Stomach (tissue), 9 donors: ENCODE measurements around the gene MGME1. TPM values are rescaled to one million over a fixed set of nuclear protein-coding genes. Genes with fewer than 3 reads are reported as not detected.

ENCODE experiments used
- DNase-seq, 2 donors: peaks; one replicate each; pipeline versions ENCODE4 v3.0.0 to v3.0.0-alpha.2; 2013 to 2019
- H3K27ac ChIP-seq, 5 donors: fragments of 200-600 bp in 4 of 5; sonication (generic) in 4 of 5; one replicate each; pipeline ENCODE4 v1.5.1; 2013 to 2019; ENCODE audit warnings: mild to moderate bottlenecking in 1 of 5, moderate library complexity in 1 of 5
- H3K27me3 ChIP-seq, 3 donors: fragments of 200-600 bp; sonication (generic); one replicate each; pipeline ENCODE4 v1.5.1; 2017 to 2019; ENCODE audit warnings: mixed run types in 1 of 3
- H3K36me3 ChIP-seq, 4 donors: fragments of 200-600 bp; sonication (generic); 1 replicate in 3 of 4; 2 replicates in 1 of 4; pipeline ENCODE4 v1.5.1; 2016 to 2019
- H3K4me1 ChIP-seq, 4 donors: fragments of 200-600 bp; sonication (generic); one replicate each; pipeline ENCODE4 v1.5.1; 2016 to 2019
- H3K4me3 ChIP-seq, 4 donors: fragments of 200-600 bp; sonication (generic) in 3 of 4; one replicate each; pipeline ENCODE4 v1.5.1; 2016 to 2019; ENCODE audit warnings: mild to moderate bottlenecking in 1 of 4
- H3K9me3 ChIP-seq, 4 donors: fragments of 200-600 bp; sonication (generic); one replicate each; pipeline ENCODE4 v1.5.1; 2016 to 2019
- EP300 ChIP-seq: sonication (generic); formaldehyde crosslinking; IDR thresholded peaks from one replicate; pipeline ENCODE4 v1.6.1; 2017; ENCODE audit warnings: antibody characterized with exemption
- POLR2A ChIP-seq, 4 donors: fragments of 450-650 bp; IDR thresholded peaks; one replicate each; pipeline ENCODE4 v1.6.1; 2016; ENCODE audit warnings: antibody characterized with exemption in 4 of 4, control low read depth in 2 of 4, mild to moderate bottlenecking in 1 of 4, moderate library complexity in 1 of 4
- POLR2AphosphoS5 ChIP-seq, 3 donors: sonication (generic); formaldehyde crosslinking; IDR thresholded peaks; one replicate each; pipeline ENCODE4 v1.6.1; 2016; ENCODE audit warnings: antibody characterized with exemption in 3 of 3
- WGBS, 5 donors: extraction: QIAGEN DNeasy Blood & Tissue Kit in 3 of 5; methylation state at CpG; one replicate each; pipeline versions ENCODE4 v1.1.5 to v1.1.7; 2013 to 2018; 5-methylcytosine and 5-hydroxymethylcytosine counted together
- intact Hi-C: fragments of 100-400 bp; cut with DNase I; formaldehyde crosslinking; loops from one replicate; pipeline ENCODE4 v1.15.1; 2023; ENCODE audit warnings: low total_unique reads
- polyA plus RNA-seq, 3 donors: library from polyadenylated mRNA; stranded (reverse); fragments of 200-250 nt; gene quantifications; one replicate each; pipeline ENCODE4 v1.2.3, GENCODE V29; 2013
- total RNA-seq, 5 donors: library from RNA; depleted of rRNA; stranded (reverse); fragments of >200 nt; gene quantifications; one replicate each; pipeline versions ENCODE4 v1.1.0 to v1.2.3, GENCODE V29; 2014 to 2016
- TF ChIP-seq, protein P1 (sequence below), 7 experiments: fragments of 450-650 bp in 4 of 7; fragments of 200-600 bp in 3 of 7; sonication (generic) in 3 of 7; IDR thresholded peaks; one replicate each; pipeline ENCODE4 v1.5.1; 2016 to 2019; ENCODE audit warnings: antibody characterized with exemption in 7 of 7, control low read depth in 2 of 7, mild to moderate bottlenecking in 1 of 7
- donor health status: healthy with polysubstance abuse.
- donor health status: Bipolar disorder and iron deficiency.
- donor health status: healthy.

MGME1 gene
- total and polyA plus RNA-seq, 8 donors = 2.3 to 19.1 (median 8.3) TPM

DNA sequence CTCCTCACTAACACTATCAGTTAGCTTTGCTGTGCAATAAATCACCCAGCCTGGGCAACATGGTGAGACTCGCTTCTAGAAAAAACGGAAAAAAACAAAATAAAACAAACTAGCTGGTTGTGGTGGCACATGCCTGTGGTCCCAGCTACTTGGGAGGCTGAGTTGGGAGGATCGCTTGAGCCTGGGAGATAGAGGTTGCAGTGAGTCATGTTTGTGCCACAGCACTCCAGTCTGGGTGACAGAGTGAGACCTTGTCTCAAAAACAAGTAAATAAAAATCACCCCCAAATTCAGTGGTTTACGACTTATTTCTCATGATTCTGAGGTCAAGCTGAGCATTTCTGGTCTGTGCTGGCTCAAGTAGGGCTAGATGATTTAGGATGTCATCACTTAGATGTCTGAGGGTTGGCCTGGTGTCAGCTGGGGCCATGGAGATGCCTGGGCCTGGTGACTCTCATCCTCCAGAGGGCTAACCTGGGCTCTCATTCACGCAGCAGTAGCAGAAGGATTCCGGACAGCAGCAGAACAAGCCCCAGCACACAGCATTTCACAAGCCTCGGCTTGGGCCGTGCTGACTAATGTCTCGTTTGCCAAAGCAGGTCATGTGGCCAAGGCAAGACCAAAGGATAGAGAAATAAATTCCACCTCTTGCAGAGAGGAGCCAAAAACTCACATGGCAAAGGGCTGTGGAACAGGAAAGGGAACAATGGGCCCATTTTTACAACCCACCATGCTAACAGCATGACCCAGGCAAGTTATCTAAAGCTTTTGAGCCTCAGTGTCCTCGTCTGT, 32.5 kb downstream of the MGME1 start:
- TF ChIP-seq, protein P1, sequence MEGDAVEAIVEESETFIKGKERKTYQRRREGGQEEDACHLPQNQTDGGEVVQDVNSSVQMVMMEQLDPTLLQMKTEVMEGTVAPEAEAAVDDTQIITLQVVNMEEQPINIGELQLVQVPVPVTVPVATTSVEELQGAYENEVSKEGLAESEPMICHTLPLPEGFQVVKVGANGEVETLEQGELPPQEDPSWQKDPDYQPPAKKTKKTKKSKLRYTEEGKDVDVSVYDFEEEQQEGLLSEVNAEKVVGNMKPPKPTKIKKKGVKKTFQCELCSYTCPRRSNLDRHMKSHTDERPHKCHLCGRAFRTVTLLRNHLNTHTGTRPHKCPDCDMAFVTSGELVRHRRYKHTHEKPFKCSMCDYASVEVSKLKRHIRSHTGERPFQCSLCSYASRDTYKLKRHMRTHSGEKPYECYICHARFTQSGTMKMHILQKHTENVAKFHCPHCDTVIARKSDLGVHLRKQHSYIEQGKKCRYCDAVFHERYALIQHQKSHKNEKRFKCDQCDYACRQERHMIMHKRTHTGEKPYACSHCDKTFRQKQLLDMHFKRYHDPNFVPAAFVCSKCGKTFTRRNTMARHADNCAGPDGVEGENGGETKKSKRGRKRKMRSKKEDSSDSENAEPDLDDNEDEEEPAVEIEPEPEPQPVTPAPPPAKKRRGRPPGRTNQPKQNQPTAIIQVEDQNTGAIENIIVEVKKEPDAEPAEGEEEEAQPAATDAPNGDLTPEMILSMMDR (IDR thresholded peaks at IDR 0.05) = no peak
- TF ChIP-seq EP300 (no peak), POLR2AphosphoS5 (IDR thresholded peaks at IDR 0.05) (peak in 2 of 3 donors; percentile 25 to 73), POLR2A (IDR thresholded peaks at IDR 0.05) (no peak)
- no peak overlapping the region for H3K4me3 ChIP-seq
- H3K9me3 ChIP-seq = no peaks in the 10 kb centered on the region
- DNase-seq = peak; percentile 16 to 75
- no peaks in the 10 kb centered on the region for H3K27me3 ChIP-seq
- H3K4me1 ChIP-seq = peaks cover 0 to 32% (median 22%) of the 10 kb centered on the region in 4 donors
- 49 to 70% (median 59%) methylated on average over 9 to 10 of the region's 10 CpGs for WGBS, 5 donors
- peak overlapping the region in 3 of 5 donors; percentile 25 to 64 (median 31) for H3K27ac ChIP-seq
- no peaks in the 10 kb centered on the region for H3K36me3 ChIP-seq
- intact Hi-C loops = loop anchor here (10.0 kb wide), 1 partner anchor 497 kb away; no protein-coding TSS in a partner anchor

DNA sequence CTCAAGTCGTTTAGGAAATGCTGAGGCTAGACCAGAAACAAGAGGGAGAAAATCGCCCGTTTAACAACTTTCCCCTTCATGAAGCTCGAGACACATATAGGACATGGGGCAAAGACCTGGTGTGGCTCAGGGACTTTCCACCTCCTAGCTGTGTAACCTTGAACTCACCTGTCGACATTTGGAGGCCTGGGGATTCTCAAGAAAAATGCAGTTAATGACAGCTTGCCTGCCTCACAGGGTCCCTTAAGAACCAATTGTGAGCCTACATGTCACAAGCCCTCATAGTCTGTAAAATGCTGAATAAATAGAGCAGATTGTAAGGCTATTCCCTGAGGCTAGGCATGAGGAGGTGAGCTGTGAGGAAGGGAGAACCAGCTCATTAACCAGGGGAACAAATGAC, 35.1 kb downstream of the MGME1 start:
- Histone ChIP-seq H3K27me3 (no peaks in the 10 kb centered on the region), H3K4me3 (no peak overlapping the region), H3K9me3 (no peaks in the 10 kb centered on the region), H3K4me1 (peaks cover 15 to 48% (median 40%) of the 10 kb centered on the region in 4 donors), H3K36me3 (no peaks in the 10 kb centered on the region), H3K27ac (no peak overlapping the region)
- 56 to 74% (median 61%) methylated on average over 5 of the region's 5 CpGs for WGBS, 5 donors
- intact Hi-C loops = loop anchor here (10.0 kb wide), 1 partner anchor 499 kb away; no protein-coding TSS in a partner anchor
- no peak for DNase-seq
- no peak for TF ChIP-seq EP300
- no peak for TF ChIP-seq POLR2A (IDR thresholded peaks at IDR 0.05)
- TF ChIP-seq, protein P1 (IDR thresholded peaks at IDR 0.05) = no peak
- TF ChIP-seq POLR2AphosphoS5 (IDR thresholded peaks at IDR 0.05) = no peak

DNA sequence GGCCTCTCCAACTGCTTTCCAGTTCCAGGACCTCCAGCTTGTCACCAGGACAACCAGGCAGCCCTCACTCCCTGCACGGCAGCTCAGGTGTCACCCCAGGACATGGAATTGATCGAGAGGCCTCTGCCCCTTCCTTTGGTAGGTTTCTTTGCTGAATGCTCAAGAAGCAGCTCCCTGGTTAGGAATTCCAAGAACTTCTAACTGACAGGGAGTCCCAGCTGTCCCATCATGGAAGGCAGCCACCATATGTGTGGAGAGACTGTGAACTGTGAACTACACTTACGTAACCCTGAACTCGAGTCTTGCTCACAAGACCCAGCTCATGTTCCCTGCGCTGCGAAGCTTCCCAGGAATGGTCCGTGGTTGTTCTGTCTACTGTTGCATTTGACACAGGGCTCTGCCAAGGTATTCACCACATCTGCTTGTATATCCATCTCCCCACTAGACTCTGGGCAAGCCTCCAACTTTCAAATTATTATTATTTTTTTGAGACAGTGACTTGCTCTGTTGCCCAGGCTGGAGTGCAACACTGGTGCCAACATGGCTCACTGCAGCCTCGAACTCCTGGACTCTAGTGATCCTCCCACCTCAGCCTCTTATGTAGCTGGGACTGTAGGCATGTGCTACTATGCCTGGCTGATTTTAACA, 35.7 kb downstream of the MGME1 start:
- intact Hi-C loops = loop anchor here (10.0 kb wide), 1 partner anchor 500 kb away; no protein-coding TSS in a partner anchor
- TF ChIP-seq POLR2A (IDR thresholded peaks at IDR 0.05) (no peak), EP300 (no peak), POLR2AphosphoS5 (IDR thresholded peaks at IDR 0.05) (no peak)
- TF ChIP-seq, protein P1 (IDR thresholded peaks at IDR 0.05) = no peak
- H3K27me3 ChIP-seq = no peaks in the 10 kb centered on the region
- H3K9me3 ChIP-seq = no peaks in the 10 kb centered on the region
- peak in 1 of 2 donors; percentile 23 for DNase-seq
- no peaks in the 10 kb centered on the region for H3K36me3 ChIP-seq
- WGBS, 5 donors = 68 to 82% (median 71%) methylated on average over 8 of the region's 8 CpGs
- H3K4me1 ChIP-seq = peaks cover 15 to 48% (median 40%) of the 10 kb centered on the region in 4 donors
- peak overlapping the region in 1 of 5 donors; percentile 38 for H3K27ac ChIP-seq
- no peak overlapping the region for H3K4me3 ChIP-seq

DNA sequence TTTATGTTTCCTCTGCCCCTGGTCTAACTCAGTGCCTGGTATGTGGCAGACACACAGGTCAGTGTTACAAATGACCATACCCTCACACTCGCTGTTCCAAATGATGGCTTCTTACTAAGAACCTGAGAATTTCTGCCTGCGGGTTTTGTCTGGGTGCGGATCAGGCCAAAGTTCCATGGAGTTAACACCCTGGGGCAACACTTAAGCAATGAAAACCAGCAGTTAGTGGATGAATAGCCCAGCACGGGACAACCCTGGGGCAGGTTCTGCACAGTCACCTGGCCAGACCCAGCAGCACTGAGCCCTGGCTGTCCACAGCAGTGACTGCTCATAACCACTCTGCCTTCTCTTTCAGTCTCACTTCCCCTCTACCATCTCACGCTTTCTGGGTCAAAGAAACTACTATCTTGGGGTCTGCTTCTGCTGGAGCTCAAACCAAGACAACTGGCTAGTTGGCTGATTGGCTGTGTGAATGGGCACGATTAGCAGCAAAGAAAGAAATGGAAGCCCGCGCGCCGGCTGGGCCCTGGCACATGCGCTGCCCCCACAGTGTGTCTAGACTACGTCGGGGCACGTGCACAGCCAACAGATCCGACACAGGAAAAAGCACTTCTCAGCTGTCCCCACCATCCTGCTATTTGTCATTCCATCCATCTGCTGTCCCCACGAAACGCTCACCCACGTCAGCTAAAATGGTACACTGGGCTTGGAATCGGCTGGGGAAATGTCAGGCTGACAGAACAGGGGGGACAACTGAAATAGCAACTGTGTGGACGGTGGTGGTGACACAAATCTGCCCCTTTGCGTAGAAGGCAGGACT, 36.6 kb downstream of the MGME1 start:
- TF ChIP-seq POLR2A (IDR thresholded peaks at IDR 0.05) (no peak), POLR2AphosphoS5 (IDR thresholded peaks at IDR 0.05) (no peak), EP300 (no peak)
- TF ChIP-seq, protein P1 (IDR thresholded peaks at IDR 0.05) = no peak
- peak overlapping the region in 3 of 5 donors; percentile 11 to 38 (median 24) for H3K27ac ChIP-seq
- peaks cover 15 to 48% (median 40%) of the 10 kb centered on the region in 4 donors for H3K4me1 ChIP-seq
- H3K36me3 ChIP-seq = no peaks in the 10 kb centered on the region
- intact Hi-C loops = loop anchor here (10.0 kb wide), 1 partner anchor 501 kb away; no protein-coding TSS in a partner anchor
- H3K9me3 ChIP-seq = no peaks in the 10 kb centered on the region
- H3K4me3 ChIP-seq = no peak overlapping the region
- DNase-seq = peak in 1 of 2 donors; percentile 9
- no peaks in the 10 kb centered on the region for H3K27me3 ChIP-seq
- WGBS, 5 donors = 84 to 91% (median 85%) methylated on average over 21 of the region's 21 CpGs
